Coronary artery (tissue), 2 donors: ENCODE data around the gene SLC12A7.

Experiments used
- DNase-seq: peaks from one replicate; pipeline ENCODE4 v3.0.0-alpha.2; 2017; ENCODE audit warnings: low spot score
- H3K27ac ChIP-seq, 2 donors: fragments of 200-600 bp; sonication (generic); one replicate each; pipeline ENCODE4 v1.5.1; 2016 to 2019
- H3K4me3 ChIP-seq: fragments of 200-600 bp; sonication (generic); 2 replicates; pipeline ENCODE4 v1.5.1; 2016; ENCODE audit warnings: mild to moderate bottlenecking, moderate library complexity
- TF ChIP-seq, protein P1 (sequence below): fragments of 200-600 bp; sonication (generic); IDR thresholded peaks from one replicate; pipeline ENCODE4 v1.5.1; 2019; ENCODE audit warnings: antibody characterized with exemption

SLC12A7 gene

DNA sequence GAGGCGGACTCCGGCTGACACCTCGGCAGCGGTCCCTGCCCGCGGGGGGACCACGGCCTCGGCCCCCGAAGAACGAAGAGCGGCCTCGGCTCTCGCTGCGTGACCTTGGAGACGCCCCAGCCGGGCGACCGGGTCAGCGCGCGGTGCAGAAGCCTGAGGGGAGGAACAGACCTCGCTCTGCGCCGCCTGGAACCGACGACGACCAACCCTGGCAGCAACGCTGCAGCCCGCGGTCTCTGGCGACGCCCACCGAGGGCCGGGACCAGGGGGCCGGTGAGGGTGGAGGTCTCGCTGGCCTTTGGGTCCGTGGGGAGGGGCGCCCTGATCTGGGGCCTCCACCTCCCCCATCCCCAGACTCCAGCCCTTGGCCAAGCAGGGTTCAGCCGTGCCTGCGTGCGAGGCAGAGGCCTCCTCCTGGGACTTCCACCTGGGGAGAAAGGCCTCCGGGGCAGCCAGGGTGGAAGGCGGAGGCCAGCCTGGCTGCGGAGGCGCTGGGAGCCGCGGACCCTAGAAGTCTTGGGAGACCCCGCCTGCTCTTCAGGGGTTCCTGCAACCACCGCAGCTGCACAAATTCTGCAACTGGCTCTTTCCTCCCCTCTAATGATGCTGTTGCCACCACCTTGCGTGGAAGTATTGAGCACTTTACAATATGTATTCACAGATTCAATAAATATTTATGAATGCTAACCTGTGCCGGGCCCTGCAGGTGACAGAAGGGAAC lies 44.3 kb upstream of the SLC12A7 start:
- Histone ChIP-seq H3K27ac (no peak overlapping the region), H3K4me3 (peak overlapping the region; percentile 61)
- TF ChIP-seq, protein P1, sequence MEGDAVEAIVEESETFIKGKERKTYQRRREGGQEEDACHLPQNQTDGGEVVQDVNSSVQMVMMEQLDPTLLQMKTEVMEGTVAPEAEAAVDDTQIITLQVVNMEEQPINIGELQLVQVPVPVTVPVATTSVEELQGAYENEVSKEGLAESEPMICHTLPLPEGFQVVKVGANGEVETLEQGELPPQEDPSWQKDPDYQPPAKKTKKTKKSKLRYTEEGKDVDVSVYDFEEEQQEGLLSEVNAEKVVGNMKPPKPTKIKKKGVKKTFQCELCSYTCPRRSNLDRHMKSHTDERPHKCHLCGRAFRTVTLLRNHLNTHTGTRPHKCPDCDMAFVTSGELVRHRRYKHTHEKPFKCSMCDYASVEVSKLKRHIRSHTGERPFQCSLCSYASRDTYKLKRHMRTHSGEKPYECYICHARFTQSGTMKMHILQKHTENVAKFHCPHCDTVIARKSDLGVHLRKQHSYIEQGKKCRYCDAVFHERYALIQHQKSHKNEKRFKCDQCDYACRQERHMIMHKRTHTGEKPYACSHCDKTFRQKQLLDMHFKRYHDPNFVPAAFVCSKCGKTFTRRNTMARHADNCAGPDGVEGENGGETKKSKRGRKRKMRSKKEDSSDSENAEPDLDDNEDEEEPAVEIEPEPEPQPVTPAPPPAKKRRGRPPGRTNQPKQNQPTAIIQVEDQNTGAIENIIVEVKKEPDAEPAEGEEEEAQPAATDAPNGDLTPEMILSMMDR, result no peak
- no peak for DNase-seq

DNA sequence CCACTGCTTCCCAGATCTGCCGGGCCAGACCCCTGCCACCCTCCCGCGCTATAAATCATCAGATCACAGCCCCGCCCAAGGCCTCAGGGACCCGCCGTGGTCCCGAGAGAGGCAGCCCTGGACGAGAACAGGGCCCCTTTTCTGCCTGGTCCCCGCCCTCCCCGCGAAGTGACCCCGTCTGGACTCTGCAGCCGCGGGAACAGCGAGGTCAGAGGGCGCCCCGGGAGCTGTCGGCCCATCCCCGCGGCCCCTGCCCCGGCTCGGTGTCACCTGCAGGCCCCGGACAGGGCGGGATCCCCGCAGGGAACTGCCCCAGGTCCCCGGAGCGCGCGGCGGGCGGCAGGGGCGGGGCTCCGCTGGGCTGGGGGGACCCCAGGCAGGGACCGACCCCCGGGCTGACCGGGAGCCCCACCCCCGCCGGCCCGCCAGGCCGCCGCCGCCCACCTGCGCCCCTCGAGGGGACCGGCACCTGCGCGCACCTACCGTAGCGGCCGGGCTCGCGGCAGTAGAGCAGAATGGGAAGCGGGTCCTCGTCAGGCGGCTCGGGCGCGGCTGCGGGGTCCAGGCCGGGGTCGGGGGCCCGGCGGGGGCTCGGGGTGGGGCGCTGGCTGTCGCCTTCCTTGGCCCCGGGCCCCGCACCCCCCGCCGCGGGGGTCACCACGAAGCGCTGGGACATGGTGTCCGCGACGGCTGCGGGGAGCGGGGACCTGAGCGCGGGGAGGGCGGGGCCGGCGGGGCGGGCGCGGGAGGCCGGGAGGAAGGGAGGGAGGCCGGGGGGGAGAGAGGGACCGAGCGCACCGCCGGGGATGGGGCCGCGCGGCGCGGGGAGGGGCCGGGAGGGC lies 43.5 kb upstream of the SLC12A7 start:
- TF ChIP-seq, protein P1, result no peak

DNA sequence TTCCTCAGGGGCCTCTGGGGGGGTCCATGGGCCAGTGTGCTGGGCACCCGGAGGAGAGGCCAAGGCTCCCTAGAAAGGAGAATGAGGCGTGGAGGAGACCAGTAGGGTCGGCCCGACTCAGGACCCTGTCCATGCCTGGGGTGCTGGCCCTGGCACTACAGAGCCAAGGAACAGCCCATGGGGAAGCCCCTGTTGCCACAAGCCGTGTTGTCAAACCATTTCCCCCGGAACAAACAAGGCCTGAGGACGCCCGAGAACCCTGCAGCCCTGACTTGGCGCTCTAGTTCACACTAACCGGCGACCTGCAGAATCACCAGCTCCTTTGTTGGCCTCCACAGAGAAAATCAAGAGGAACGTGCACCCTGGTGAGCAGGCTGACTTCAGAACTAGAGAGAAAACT lies 41.6 kb upstream of the SLC12A7 start:
- no peak overlapping the region for H3K4me3 ChIP-seq
- H3K27ac ChIP-seq, result no peak overlapping the region
- DNase-seq, result no peak
- TF ChIP-seq, protein P1, result no peak

More for the DNA sequence above, 43.5 kb upstream of the SLC12A7 start:
- Histone ChIP-seq H3K4me3 (peak overlapping the region; percentile 61), H3K27ac (no peak overlapping the region)
- DNase-seq, result no peak

DNA sequence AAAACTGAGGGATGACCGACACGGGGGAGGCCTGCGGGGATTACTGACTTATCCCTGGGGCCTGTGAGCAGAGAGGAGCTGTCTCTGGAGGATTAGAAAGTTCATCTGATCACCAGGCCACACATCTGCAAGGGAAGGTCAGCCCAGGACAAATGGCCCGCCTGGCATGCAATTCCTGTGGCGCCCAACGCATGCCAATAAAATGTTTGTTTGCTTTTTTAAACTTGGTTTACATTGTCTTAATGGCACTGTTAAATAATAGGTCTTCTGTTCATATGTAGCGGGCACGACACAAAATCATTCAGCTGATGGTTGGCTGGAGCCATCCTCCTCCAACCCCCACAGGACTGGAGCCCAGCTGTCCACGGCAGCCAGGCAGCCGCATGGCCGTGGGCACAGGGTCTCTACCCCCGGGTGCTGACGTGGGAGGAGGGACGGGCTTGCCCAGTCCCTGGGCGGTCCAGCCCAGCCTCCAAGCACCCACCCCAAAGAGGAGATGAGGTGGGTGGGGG lies 41.0 kb upstream of the SLC12A7 start:
- TF ChIP-seq, protein P1, result no peak
- DNase-seq, result no peak
- H3K4me3 ChIP-seq, result no peak overlapping the region
- no peak overlapping the region for H3K27ac ChIP-seq

DNA sequence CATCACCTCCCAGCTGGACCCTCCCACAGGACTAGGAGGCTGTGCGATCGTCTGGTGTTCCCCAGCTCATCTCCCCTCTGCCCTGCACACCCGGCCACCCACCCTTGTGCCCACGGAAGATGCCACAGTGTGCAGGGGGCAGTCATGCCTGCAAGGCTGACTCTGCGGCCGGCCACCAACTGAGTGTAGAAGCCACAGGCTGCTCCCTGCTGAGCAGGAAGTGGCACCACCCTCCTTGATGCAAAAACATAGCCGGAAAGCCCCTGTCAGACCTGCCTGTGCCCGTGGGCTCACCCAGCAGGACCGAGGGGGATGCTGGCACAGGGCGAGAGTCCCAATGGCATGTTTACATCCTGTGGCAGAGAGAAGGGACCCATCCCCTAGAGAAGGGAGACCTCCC lies 40.3 kb upstream of the SLC12A7 start:
- no peak for DNase-seq
- TF ChIP-seq, protein P1, result no peak
- H3K4me3 ChIP-seq, result no peak overlapping the region
- H3K27ac ChIP-seq, result no peak overlapping the region

DNA sequence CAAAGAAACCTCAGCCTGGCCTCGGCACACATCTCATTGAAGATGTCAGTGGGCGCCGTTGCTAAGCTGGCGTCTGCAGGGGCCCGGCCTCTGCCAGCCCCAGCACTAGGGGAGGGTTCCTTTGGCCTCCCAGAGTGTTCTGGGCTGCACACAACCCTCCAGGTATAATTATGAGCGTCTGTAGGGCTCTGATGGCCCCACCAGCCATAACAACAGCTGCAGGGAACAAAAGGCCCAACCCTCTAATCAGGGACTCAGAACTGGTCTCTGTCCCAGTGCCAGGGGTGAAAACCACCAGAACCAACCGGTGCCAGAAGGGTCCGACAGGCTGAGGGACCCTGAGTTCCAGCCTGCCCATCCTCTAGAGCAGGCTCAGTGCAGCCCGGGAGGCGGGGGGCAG lies 39.5 kb upstream of the SLC12A7 start:
- Histone ChIP-seq H3K27ac (no peak overlapping the region), H3K4me3 (no peak overlapping the region)
- no peak for DNase-seq
- TF ChIP-seq, protein P1, result no peak
